Adrenal gland (tissue), 12 donors: ENCODE results near the gene CD7. TPM values are rescaled to one million over a fixed set of nuclear protein-coding genes. Genes with fewer than 3 reads are reported as not detected.

ENCODE experiments used
- DNase-seq, 7 donors: peaks; one replicate each; pipeline ENCODE4 v3.0.0-alpha.2; 2019 to 2020
- H3K27ac ChIP-seq, 5 donors: fragments of 200-600 bp; sonication (generic) in 4 of 5; 1 replicate in 3 of 5; 2 replicates in 2 of 5; pipeline versions ENCODE4 v1.5.1 to v1.8.0; 2016 to 2020; ENCODE audit warnings: mild to moderate bottlenecking in 1 of 5
- H3K27me3 ChIP-seq: fragments of 200-600 bp; 2 replicates; pipeline ENCODE4 v1.8.0; 2021
- H3K36me3 ChIP-seq, 2 donors: fragments of 200-600 bp; replicated peaks in 1 of 2; 1 replicate in 1 of 2; 2 replicates in 1 of 2; pipeline versions ENCODE4 v1.5.1 to v1.8.0; 2018 to 2022
- H3K4me1 ChIP-seq, 2 donors: fragments of 200-600 bp; replicated peaks in 1 of 2; 1 replicate in 1 of 2; 2 replicates in 1 of 2; pipeline versions ENCODE4 v1.5.1 to v1.8.0; 2018 to 2021
- H3K4me3 ChIP-seq, 4 donors: fragments of 200-600 bp; sonication (generic) in 3 of 4; one replicate each; pipeline ENCODE4 v1.5.1; 2016 to 2018
- H3K9me3 ChIP-seq, 3 donors: fragments of 200-600 bp; sonication (generic) in 1 of 3; replicated peaks in 1 of 3; 1 replicate in 2 of 3; 2 replicates in 1 of 3; pipeline versions ENCODE4 v1.5.1 to v1.8.0; 2016 to 2021
- CTCF ChIP-seq, 6 experiments: fragments of 450-650 bp in 4 of 6; fragments of 200-600 bp in 2 of 6; sonication (generic) in 1 of 6; IDR thresholded peaks; 1 replicate in 5 of 6; 2 replicates in 1 of 6; pipeline versions ENCODE4 v1.5.1 to v1.8.0; 2016 to 2021; ENCODE audit warnings: antibody characterized with exemption in 6 of 6, mild to moderate bottlenecking in 2 of 6, moderate library complexity in 1 of 6
- POLR2A ChIP-seq, 2 donors: fragments of 450-650 bp; IDR thresholded peaks; one replicate each; pipeline ENCODE4 v1.6.1; 2017; ENCODE audit warnings: antibody characterized with exemption in 2 of 2, mild to moderate bottlenecking in 2 of 2, moderate library complexity in 1 of 2
- WGBS, 4 donors: extraction: QIAGEN DNeasy Blood & Tissue Kit in 2 of 4; methylation state at CpG; one replicate each; pipeline versions ENCODE4 v1.1.5 to v1.1.7; 2013 to 2017; 5-methylcytosine and 5-hydroxymethylcytosine counted together
- intact Hi-C, 2 donors: fragments of 100-400 bp; cut with DNase I; formaldehyde crosslinking; loops; one replicate each; pipeline versions ENCODE4 v1.14.1 to v1.15.0; 2022 to 2023
- polyA plus RNA-seq, 3 donors: library from polyadenylated mRNA; stranded (reverse); fragments of 200-250 nt in 2 of 3; fragments of 350-450 nt in 1 of 3; fragmentation: Illumina TruSeq in 1 of 3; extraction: RNeasy Lipid Tissue Mini Kit (QIAGEN cat#74804) in 1 of 3; gene quantifications; one replicate each; pipeline ENCODE4 v1.2.3, GENCODE V29; 2013 to 2014
- total RNA-seq, 9 donors: library from RNA; depleted of rRNA in 4 of 9; stranded (reverse); fragments of >200 nt in 4 of 9; fragments of 120-200 nt in 1 of 9; fragmentation: NEBNext Ultra II Directional in 1 of 9; extraction: Animal tissue kit (Norgen Biotek cat#: 25700) in 1 of 9; gene quantifications; one replicate each; pipeline versions ENCODE4 v1.1.0 to v1.2.4, GENCODE V29; 2013 to 2023
- donor health status: healthy with polysubstance abuse.
- donor health status: Bipolar disorder and iron deficiency.
- donor health status: DM: yes; HTN: yes; CAD: no.
- donor health status: DM: no; HTN: no; CAD: no.
- donor health status: DM: no; HTN: no; CAD: no.
- donor health status: DM: yes; HTN: yes; CAD: no.

CD7 gene
- total and polyA plus RNA-seq, 12 donors = 0.11 to 4.2 (median 1.6) TPM; not detected in 2

- Histone ChIP-seq H3K36me3 (no peaks in the 10 kb centered on the region), H3K4me1 (no peaks in the 10 kb centered on the region), H3K4me3 (no peak overlapping the region), H3K9me3 (no peaks in the 10 kb centered on the region), H3K27ac (no peak overlapping the region), H3K27me3 (no peaks in the 10 kb centered on the region)
- TF ChIP-seq POLR2A (IDR thresholded peaks at IDR 0.05) (no peak), CTCF (IDR thresholded peaks at IDR 0.05) (no peak)
- no peak for DNase-seq
- WGBS, 4 donors = 38 to 58% (median 55%) methylated on average over 4 to 21 of the region's 21 CpGs
- intact Hi-C loops = loop anchor here (2.0 to 5.0 kb wide), 2 partner anchors 83 to 85 kb away; no protein-coding TSS in a partner anchor
Observed at GRCh38 chr17:82321947-82322466, 4.6 kb upstream of the CD7 start.

GRCh38 chr17:82320956-82321927 is 3.8 kb upstream of the CD7 start:
- H3K27ac ChIP-seq = no peak overlapping the region
- TF ChIP-seq CTCF (IDR thresholded peaks at IDR 0.05) (peak; percentile 60 to 91 (median 84)), POLR2A (IDR thresholded peaks at IDR 0.05) (no peak)
- no peaks in the 10 kb centered on the region for H3K9me3 ChIP-seq
- DNase-seq = peak in 1 of 7 donors; percentile 37
- intact Hi-C loops = loop anchor here (2.0 to 5.0 kb wide), 2 partner anchors 82 to 84 kb away; no protein-coding TSS in a partner anchor
- H3K27me3 ChIP-seq = no peaks in the 10 kb centered on the region
- no peak overlapping the region for H3K4me3 ChIP-seq
- WGBS, 4 donors = 43 to 68% (median 45%) methylated on average over 39 to 65 of the region's 65 CpGs
- no peaks in the 10 kb centered on the region for H3K4me1 ChIP-seq
- H3K36me3 ChIP-seq = no peaks in the 10 kb centered on the region

GRCh38 chr17:82320140-82320840 is 2.9 kb upstream of the CD7 start:
- WGBS, 4 donors = 75 to 80% (median 76%) methylated on average over 13 to 26 of the region's 26 CpGs
- intact Hi-C loops = loop anchor here (2.0 to 5.0 kb wide), 2 partner anchors 81 to 83 kb away; no protein-coding TSS in a partner anchor
- TF ChIP-seq POLR2A (IDR thresholded peaks at IDR 0.05) (no peak), CTCF (IDR thresholded peaks at IDR 0.05) (no peak)
- H3K4me1 ChIP-seq = no peaks in the 10 kb centered on the region
- H3K9me3 ChIP-seq = no peaks in the 10 kb centered on the region
- H3K27ac ChIP-seq = no peak overlapping the region
- H3K36me3 ChIP-seq = no peaks in the 10 kb centered on the region
- no peak overlapping the region for H3K4me3 ChIP-seq
- no peak for DNase-seq
- H3K27me3 ChIP-seq = no peaks in the 10 kb centered on the region

GRCh38 chr17:82319619-82320062 is 2.2 kb upstream of the CD7 start:
- H3K4me3 ChIP-seq = no peak overlapping the region
- intact Hi-C loops = loop anchor here (2.0 to 10.0 kb wide), 3 partner anchors 81 to 285 kb away; partner anchors contain the start of genes DCXR (in 1 of the 2) and RAC3 (in 1 of the 2)
- no peaks in the 10 kb centered on the region for H3K9me3 ChIP-seq
- WGBS, 4 donors = 87 to 91% (median 90%) methylated on average over 30 to 35 of the region's 35 CpGs
- H3K36me3 ChIP-seq = no peaks in the 10 kb centered on the region
- no peak for DNase-seq
- peaks cover 2% of the 10 kb centered on the region for H3K27me3 ChIP-seq
- TF ChIP-seq CTCF (IDR thresholded peaks at IDR 0.05) (no peak), POLR2A (IDR thresholded peaks at IDR 0.05) (no peak)
- no peaks in the 10 kb centered on the region for H3K4me1 ChIP-seq
- H3K27ac ChIP-seq = no peak overlapping the region
